Stimulated activated CD8-positive, alpha-beta memory T cell treated with anti-CD3 and anti-CD28 coated beads, Interleukin-4, amount 100 ng/mL, for 48 hours (primary cell): ENCODE data around the gene SETD5.
"Not testable (repeated sequence)": the region's sequence is repeated elsewhere in the genome, so short reads cannot be mapped to it uniquely, and the experiment has no call there.

Experiments
- DNase-seq: peaks from one replicate; pipeline ENCODE4 v3.0.0-alpha.2; 2020

Gene SETD5

GRCh38 chr3:9468460-9468859 is 71.0 kb downstream of the SETD5 start:
- peak; percentile 56 for DNase-seq

GRCh38 chr3:9469986-9470385 is 72.6 kb downstream of the SETD5 start:
- no peak for DNase-seq

- DNase-seq = no peak
These were observed 76.2 kb downstream of the SETD5 start for GRCh38 chr3:9473496-9474065.

- DNase-seq = no peak
These were observed 77.1 kb downstream of the SETD5 start for GRCh38 chr3:9474482-9474881.

- no peak for DNase-seq
These were observed 79.5 kb downstream of the SETD5 start for GRCh38 chr3:9476935-9477334.

- no peak for DNase-seq
These were observed 82.8 kb downstream of the SETD5 start for GRCh38 chr3:9480265-9480664.

- DNase-seq = no peak
These were observed 87.8 kb downstream of the SETD5 start for GRCh38 chr3:9485248-9485647.

GRCh38 chr3:9491506-9491905 is 94.1 kb downstream of the SETD5 start:
- DNase-seq = no peak

GRCh38 chr3:9494036-9494435 is 96.6 kb downstream of the SETD5 start:
- DNase-seq = not testable (repeated sequence)

GRCh38 chr3:9496893-9497292 is 99.5 kb downstream of the SETD5 start:
- DNase-seq = no peak

- DNase-seq = no peak
These were observed 100.6 kb downstream of the SETD5 start for GRCh38 chr3:9497821-9498565.

- no peak for DNase-seq
These were observed 101.4 kb downstream of the SETD5 start for GRCh38 chr3:9498781-9499180.

GRCh38 chr3:9499455-9500107 is 102.2 kb downstream of the SETD5 start:
- no peak for DNase-seq

- DNase-seq = peak; percentile 88
These were observed 103.0 kb downstream of the SETD5 start for GRCh38 chr3:9500108-9501050.

GRCh38 chr3:9501226-9501625 is 103.8 kb downstream of the SETD5 start:
- no peak for DNase-seq

- peak; percentile 88 for DNase-seq
These were observed 105.9 kb downstream of the SETD5 start for GRCh38 chr3:9503283-9503682.

- no peak for DNase-seq
These were observed 110.5 kb downstream of the SETD5 start for GRCh38 chr3:9507586-9508578.

- no peak for DNase-seq
These were observed 111.4 kb downstream of the SETD5 start for GRCh38 chr3:9508781-9509180.

- no peak for DNase-seq
These were observed 115.1 kb downstream of the SETD5 start for GRCh38 chr3:9512456-9513045.

- no peak for DNase-seq
These were observed 116.9 kb downstream of the SETD5 start for GRCh38 chr3:9514306-9514705.

GRCh38 chr3:9514956-9515355 is 117.5 kb downstream of the SETD5 start:
- no peak for DNase-seq
